GM21381 (cell line): Measurements from ENCODE around the gene SPDYE8.
"Not testable (repeated sequence)": the region's sequence is repeated elsewhere in the genome, so short reads cannot be mapped to it uniquely, and the experiment has no call there.

Experiments used
- ATAC-seq: cut with Tn5 transposase; IDR thresholded peaks from one replicate; pipeline ENCODE4 v1.9.1; 2021; ENCODE audit warnings: mild to moderate bottlenecking, moderate library complexity; ENCODE audit not compliant: unreplicated experiment

Gene SPDYE8, protein sequence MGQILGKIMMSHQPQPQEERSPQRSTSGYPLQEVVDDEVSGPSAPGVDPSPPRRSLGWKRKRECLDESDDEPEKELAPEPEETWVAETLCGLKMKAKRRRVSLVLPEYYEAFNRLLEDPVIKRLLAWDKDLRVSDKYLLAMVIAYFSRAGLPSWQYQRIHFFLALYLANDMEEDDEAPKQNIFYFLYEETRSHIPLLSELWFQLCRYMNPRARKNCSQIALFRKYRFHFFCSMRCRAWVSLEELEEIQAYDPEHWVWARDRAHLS

DNA sequence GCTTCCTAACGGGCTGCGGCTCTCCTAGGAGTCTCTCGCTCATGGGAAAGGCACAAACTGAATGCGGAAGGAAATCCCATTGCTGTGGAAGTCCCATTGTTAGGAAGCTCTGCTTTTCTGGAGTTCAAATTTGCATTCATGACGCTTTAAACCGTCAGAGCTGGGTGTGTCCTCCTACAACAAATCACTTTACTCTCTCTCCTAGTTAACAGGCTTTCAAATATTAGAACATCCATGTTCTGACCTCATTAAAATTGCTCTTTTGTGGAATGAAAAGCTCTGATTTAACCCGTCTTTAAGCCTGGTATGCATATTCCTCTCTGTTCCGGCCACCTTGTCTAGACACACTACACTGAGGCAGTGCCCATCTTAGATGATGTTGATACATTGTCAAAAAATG lies at the start of gene SPDYE8:
Gene SPDYE8 (minus strand): TSS at position 101 of the 400 bp plus-strand sequence. CDS start 1,800 bp downstream, outside the sequence.
- not testable (repeated sequence) for ATAC-seq

DNA sequence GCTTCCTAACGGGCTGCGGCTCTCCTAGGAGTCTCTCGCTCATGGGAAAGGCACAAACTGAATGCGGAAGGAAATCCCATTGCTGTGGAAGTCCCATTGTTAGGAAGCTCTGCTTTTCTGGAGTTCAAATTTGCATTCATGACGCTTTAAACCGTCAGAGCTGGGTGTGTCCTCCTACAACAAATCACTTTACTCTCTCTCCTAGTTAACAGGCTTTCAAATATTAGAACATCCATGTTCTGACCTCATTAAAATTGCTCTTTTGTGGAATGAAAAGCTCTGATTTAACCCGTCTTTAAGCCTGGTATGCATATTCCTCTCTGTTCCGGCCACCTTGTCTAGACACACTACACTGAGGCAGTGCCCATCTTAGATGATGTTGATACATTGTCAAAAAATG lies 28.2 kb upstream of the SPDYE8 start, which contains the start of gene SPDYE11:
Gene SPDYE11 (minus strand): TSS at position 101 of the 400 bp plus-strand sequence. CDS start 1,800 bp downstream, outside the sequence.
- not testable (repeated sequence) for ATAC-seq

DNA sequence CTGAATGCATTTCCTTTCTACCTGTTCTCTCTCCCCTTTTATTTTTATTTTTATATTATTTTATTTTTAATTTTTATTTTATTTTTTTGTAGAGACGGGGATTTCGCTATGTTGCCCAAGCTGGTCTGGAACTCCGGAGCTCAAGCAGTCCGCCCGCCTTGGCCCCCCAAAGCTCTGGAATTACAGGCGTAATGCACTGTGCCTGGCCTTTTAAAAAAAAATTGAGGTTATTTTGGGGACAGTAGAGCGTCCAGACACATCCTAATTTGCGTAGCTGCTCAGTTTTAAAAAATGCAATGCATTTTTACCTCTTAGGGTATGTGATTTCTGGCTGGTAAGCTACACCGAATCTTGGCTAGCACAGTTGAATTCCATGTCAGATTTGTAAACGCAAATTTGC lies 23.1 kb downstream of the SPDYE8 start:
- not testable (repeated sequence) for ATAC-seq

DNA sequence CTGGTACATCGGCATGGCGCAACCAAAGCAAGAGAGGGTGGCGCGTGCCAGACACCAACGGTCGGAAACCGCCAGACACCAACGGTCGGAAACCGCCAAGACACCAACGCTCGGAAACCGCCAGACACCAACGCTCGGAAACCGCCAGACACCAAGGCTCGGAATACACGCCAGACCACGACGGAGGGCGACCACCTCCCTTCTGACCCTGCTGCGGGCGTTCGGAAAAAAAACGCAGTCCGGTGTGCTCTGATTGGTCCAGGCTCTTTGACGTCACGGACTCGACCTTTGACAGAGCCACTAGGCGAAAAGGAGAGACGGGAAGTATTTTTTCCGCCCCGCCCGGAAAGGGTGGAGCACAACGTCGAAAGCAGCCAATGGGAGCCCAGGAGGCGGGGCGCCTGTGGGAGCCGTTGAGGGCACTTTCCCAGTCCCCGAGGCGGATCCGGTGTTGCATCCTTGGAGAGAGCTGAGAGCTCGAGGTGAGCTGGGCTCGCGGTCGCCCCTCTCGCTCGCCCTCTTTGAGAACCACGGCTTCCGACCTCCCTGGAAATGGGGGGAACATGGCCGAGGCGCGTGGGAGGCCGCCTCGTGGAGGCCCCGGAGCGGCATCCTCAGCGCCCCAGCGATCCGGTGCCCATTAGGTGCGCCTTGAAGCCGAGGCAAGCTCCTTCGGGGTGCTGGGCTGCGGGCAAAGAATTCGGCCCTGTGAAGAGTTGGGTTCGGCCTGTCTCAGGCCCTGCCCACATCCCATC lies 23.7 kb downstream of the SPDYE8 start:
- peak; percentile 69 for ATAC-seq

DNA sequence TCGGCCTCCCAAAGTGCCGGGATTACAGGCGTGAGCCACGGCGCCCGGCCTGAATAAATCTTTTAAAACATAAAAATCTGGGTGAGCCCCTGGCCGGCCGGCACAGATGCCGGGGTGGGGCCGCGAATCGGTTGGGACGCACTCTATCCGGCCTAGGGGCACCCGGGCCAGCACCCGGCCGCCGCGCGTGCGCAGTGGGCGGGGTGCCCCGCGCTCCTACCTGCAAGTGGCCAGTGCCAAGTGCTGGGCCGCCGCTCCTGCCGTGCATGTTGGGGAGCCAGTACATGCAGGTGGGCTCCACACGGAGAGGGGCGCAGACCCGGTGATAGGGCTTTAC lies 24.2 kb downstream of the SPDYE8 start:
- ATAC-seq: peak; percentile 79

DNA sequence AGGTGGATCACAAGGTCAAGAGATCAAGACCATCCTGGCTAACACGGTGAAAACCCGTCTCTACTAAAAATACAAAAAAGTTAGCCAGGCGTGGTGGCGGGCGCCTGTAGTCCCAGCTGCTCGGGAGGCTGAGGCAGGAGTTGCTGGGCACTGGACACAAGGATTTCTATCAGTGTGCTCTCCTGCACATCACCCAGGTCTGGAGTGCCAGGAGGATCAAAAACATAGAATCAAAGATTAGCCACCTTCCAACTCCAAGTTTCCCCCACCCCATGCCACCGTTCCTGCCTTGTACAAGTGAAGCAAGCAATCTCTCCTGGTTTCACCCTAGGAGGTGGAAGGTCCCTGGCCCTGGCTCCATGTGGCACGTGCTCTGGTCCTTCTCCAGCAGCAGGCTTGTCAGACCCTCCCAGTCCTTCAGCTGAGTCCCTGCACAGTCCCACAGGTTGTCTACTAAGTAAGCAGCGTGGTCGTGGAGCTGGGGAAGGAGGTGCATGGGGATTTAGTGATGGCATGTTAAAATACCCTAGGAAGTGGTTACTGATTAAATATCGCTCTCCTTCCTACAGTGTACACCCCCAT lies 31.6 kb downstream of the SPDYE8 start:
- ATAC-seq: not testable (repeated sequence)

DNA sequence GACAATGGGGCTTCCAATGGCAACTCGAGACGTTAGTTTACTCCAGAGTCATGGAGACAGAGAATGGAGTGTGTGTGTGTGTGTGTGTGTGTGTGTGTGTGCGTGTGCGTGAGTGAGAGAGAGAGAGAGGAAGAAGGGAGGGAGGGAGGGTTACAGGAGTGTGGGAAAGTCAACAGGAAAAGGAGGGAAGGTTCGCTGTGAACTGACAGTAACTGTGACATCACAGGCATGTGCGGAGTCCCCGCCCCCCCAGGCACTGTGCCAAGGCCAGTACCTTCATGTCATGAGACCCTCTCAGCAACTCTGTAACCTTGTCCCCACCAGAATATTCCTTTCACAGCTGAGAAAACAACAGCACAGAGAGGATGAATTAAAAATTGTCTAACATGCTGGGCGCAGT lies 32.1 kb downstream of the SPDYE8 start:
- not testable (repeated sequence) for ATAC-seq

DNA sequence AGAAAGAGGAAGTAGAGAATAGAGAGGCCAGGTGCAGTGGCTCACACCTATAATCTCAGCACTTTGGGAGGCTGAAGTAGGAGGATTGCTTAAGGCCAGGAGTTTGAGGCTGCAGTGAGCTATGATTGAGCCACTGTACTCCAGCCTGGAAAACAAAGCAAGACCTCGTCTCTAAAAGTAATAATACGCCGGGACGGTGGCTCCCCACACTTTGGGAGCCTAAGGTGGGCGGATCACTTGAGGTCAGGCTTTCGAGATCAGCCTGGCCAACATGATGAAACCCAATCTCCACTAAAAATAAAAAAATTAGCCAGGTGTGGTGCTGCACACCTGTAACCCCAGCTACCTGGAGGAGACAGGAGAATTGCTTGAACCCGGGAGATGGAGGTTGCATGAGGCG lies 34.1 kb downstream of the SPDYE8 start:
- not testable (repeated sequence) for ATAC-seq

DNA sequence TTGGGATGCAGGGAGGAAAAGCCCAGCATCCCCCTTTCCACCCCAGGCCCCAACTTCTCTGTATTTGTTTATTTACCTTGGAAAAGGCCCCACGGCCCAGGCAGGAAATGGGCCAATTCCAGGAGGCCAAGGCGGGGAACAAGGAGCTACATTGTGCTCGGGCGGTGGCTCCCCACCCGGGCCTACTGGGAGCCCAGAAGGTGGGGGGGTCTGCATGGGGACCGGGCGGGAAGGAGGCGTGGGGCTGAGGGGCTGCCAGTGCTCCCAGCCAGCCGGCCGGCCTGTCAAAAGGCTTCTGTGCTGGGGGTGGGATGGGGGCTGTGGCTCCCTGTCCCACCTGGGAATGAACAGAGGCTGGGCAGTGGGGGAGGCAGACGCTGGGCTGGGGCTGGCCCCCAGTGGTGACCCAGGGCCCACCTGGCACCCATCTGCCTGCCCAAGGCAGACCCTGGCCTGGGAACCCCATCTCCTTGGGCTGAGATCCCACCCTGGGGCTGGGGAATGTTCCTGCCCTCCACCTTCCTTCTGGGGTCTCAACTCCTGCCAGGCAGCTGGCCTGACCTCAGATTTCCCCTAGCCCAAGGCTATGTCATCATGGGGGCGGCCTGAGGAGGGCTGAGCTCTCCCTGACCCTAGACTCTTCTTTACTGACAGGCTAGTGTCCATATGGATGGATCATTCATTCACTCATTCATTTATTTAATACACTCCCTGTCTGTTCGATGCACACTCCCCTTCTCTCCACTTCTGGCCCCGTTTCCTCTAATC lies 39.2 kb downstream of the SPDYE8 start:
- ATAC-seq: not testable (repeated sequence)

DNA sequence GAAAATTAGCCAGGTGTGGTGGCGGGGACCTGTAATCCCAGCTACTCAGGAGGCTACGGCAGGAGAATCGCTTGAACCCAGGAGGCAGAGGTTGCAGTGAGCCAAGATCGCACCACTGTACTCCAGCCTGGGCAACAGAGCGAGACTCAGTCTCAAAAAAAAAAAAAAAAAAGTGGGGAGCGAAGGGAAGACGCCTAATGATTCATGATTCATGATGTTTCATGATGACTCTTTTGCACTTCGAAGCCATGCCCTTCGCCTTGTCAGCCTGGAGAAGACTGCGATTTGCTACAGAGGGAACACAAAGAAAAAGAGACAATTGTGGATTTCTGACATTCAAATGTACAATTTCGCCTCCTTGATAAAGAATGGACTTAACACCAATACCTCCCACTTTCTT lies 47.5 kb downstream of the SPDYE8 start:
- not testable (repeated sequence) for ATAC-seq

DNA sequence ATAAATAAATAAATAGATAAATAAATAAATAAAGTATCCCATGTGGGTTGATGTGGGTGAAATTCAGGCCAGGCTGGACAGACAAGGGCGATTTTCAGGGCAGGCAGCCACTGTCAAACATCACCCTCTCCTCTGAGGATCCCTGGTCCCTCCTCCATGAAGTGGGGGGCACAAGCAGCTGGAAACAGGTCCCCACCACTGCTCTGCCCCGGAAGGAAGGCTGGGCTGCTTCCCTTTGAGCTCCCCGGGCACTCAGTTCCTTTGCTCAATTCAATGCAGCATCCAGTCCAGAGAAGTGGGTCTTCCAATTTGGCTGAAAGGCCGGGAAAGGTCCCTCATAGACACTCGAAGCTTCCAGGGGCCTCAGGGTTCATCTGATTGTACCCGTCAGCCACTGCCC lies 49.2 kb downstream of the SPDYE8 start:
- ATAC-seq: not testable (repeated sequence)

DNA sequence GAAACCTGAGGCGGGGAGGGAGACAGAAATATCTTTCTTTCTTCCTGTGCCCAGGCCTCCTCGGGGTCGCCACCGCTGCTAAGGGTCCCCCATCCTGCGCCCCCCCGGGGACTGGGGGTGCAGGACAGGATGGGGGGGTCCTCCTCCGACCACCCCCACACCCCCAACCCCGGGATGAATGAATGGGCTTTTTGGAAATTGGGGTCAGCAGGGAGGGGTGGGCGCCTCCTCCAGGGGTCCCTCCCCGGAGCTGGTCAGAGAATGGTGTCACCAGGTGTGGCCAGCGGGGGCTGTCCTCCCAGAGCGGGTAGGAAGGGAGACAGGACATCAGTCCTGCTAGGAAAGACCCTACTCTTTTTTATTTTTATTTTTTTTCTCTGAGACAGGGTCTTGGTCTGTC lies 53.1 kb downstream of the SPDYE8 start:
- ATAC-seq: not testable (repeated sequence)

DNA sequence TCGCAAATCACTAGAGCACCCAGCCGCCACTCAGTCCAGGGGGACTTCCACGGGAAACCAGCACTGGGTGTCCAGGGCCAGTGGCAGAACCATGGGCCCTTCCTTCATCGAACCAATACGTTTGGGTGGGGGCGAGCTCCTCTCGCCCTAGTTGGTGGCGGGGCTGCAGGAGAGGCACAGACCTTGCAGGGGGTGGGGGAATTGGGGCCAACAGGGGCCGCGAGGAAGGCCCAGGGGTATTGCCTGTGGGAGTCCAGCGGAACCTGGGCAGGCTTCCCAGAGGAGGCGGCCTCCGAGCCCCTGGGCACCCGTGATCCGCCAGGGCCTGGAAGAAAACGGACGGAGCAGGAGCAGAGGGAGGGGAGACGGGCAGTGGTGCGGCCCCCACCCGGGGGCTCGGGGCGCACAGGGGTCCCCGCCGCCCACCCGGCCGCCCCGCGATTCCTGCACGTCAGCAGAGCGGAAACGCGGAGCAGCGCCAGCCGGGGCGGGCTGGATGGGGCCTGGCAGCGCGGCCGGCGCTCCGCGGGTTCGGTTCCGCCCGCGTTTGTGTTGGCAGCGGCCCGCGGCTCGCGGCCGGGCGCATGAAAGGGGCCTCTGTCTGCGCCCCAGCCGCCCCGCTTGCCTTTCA lies 53.8 kb downstream of the SPDYE8 start:
- not testable (repeated sequence) for ATAC-seq

DNA sequence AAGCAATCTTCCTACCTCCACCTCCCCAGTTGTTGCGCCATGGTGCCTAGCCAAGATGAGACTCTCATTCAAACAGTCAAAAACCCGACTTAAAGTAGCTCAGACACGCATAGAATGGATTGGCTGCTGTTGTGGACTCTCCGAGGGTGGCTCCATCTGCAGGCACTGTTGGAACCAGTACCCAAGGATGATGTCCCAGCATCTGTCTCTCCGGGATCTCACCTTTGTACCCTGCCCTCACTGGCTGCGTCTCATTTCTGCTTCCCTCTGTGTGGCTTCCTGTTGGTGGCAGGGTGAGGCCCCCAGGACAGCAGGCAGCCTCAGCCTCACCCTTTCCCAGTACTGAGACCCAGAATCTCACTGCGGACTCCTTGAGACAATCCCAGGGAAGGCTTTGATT lies 54.8 kb downstream of the SPDYE8 start:
- ATAC-seq: not testable (repeated sequence)

DNA sequence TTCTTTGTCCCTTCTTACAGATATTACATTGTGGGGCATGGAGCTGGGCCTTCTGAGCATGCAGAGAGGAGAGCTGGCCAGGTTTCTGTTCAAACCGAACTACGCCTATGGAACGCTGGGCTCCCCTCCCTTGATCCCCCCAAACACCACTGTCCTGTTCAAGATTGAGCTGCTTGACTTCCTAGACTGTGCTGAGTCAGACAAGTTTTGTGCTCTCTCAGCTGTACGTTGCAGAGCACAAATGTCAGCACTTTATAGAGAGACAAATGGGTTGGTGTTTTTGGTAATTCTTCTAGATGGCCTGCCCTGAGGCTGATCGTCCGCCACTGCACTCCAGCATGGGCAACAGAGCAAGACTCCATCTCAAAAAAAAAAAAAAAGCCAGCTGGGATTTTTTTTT lies 58.1 kb downstream of the SPDYE8 start:
- not testable (repeated sequence) for ATAC-seq
